Stomach (tissue), 9 donors: ENCODE measurements around the gene ZNF280D. TPM values are rescaled to one million over a fixed set of nuclear protein-coding genes. Genes with fewer than 3 reads are reported as not detected.

Source experiments
- DNase-seq, 2 donors: peaks; one replicate each; pipeline versions ENCODE4 v3.0.0 to v3.0.0-alpha.2; 2013 to 2019
- H3K27ac ChIP-seq, 5 donors: fragments of 200-600 bp in 4 of 5; sonication (generic) in 4 of 5; one replicate each; pipeline ENCODE4 v1.5.1; 2013 to 2019; ENCODE audit warnings: mild to moderate bottlenecking in 1 of 5, moderate library complexity in 1 of 5
- H3K27me3 ChIP-seq, 3 donors: fragments of 200-600 bp; sonication (generic); one replicate each; pipeline ENCODE4 v1.5.1; 2017 to 2019; ENCODE audit warnings: mixed run types in 1 of 3
- H3K36me3 ChIP-seq, 4 donors: fragments of 200-600 bp; sonication (generic); 1 replicate in 3 of 4; 2 replicates in 1 of 4; pipeline ENCODE4 v1.5.1; 2016 to 2019
- H3K4me1 ChIP-seq, 4 donors: fragments of 200-600 bp; sonication (generic); one replicate each; pipeline ENCODE4 v1.5.1; 2016 to 2019
- H3K4me3 ChIP-seq, 4 donors: fragments of 200-600 bp; sonication (generic) in 3 of 4; one replicate each; pipeline ENCODE4 v1.5.1; 2016 to 2019; ENCODE audit warnings: mild to moderate bottlenecking in 1 of 4
- H3K9me3 ChIP-seq, 4 donors: fragments of 200-600 bp; sonication (generic); one replicate each; pipeline ENCODE4 v1.5.1; 2016 to 2019
- EP300 ChIP-seq: sonication (generic); formaldehyde crosslinking; IDR thresholded peaks from one replicate; pipeline ENCODE4 v1.6.1; 2017; ENCODE audit warnings: antibody characterized with exemption
- POLR2A ChIP-seq, 4 donors: fragments of 450-650 bp; IDR thresholded peaks; one replicate each; pipeline ENCODE4 v1.6.1; 2016; ENCODE audit warnings: antibody characterized with exemption in 4 of 4, control low read depth in 2 of 4, mild to moderate bottlenecking in 1 of 4, moderate library complexity in 1 of 4
- POLR2AphosphoS5 ChIP-seq, 3 donors: sonication (generic); formaldehyde crosslinking; IDR thresholded peaks; one replicate each; pipeline ENCODE4 v1.6.1; 2016; ENCODE audit warnings: antibody characterized with exemption in 3 of 3
- WGBS, 5 donors: extraction: QIAGEN DNeasy Blood & Tissue Kit in 3 of 5; methylation state at CpG; one replicate each; pipeline versions ENCODE4 v1.1.5 to v1.1.7; 2013 to 2018; 5-methylcytosine and 5-hydroxymethylcytosine counted together
- intact Hi-C: fragments of 100-400 bp; cut with DNase I; formaldehyde crosslinking; loops from one replicate; pipeline ENCODE4 v1.15.1; 2023; ENCODE audit warnings: low total_unique reads
- polyA plus RNA-seq, 3 donors: library from polyadenylated mRNA; stranded (reverse); fragments of 200-250 nt; gene quantifications; one replicate each; pipeline ENCODE4 v1.2.3, GENCODE V29; 2013
- total RNA-seq, 5 donors: library from RNA; depleted of rRNA; stranded (reverse); fragments of >200 nt; gene quantifications; one replicate each; pipeline versions ENCODE4 v1.1.0 to v1.2.3, GENCODE V29; 2014 to 2016
- TF ChIP-seq, protein P1 (sequence below), 7 experiments: fragments of 450-650 bp in 4 of 7; fragments of 200-600 bp in 3 of 7; sonication (generic) in 3 of 7; IDR thresholded peaks; one replicate each; pipeline ENCODE4 v1.5.1; 2016 to 2019; ENCODE audit warnings: antibody characterized with exemption in 7 of 7, control low read depth in 2 of 7, mild to moderate bottlenecking in 1 of 7
- donor health status: healthy with polysubstance abuse.
- donor health status: Bipolar disorder and iron deficiency.
- donor health status: healthy.

ZNF280D gene
- total and polyA plus RNA-seq, 8 donors = 7.6 to 142 (median 33.3) TPM

DNA sequence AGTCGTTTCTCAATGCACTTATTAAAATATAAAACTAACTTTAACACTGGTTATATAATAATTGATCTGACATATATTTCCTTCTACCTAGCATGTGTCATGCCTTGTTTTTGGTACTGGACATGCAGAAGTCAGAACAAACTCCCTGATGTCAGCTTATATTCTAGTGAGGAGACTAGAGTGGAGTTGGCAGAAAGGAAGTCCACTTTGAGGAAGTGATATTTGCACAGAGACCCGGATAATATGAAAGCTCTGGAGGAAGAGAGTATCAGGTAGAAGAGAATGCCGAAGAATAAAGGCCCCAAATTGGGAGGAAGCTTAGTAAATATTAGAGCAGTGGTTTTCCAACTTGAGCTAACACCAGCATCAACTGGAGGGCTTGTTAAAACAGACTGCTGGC is 24.6 kb upstream of the ZNF280D start:
- Histone ChIP-seq H3K27me3 (no peaks in the 10 kb centered on the region), H3K4me3 (no peak overlapping the region), H3K36me3 (no peaks in the 10 kb centered on the region), H3K4me1 (peaks cover 0 to 42% (median 18%) of the 10 kb centered on the region in 4 donors), H3K9me3 (no peaks in the 10 kb centered on the region), H3K27ac (no peak overlapping the region)
- WGBS, 5 donors = 64 to 83% (median 73%) methylated on average over 3 of the region's 3 CpGs
- intact Hi-C loops = no loop called here
- TF ChIP-seq POLR2AphosphoS5 (IDR thresholded peaks at IDR 0.05) (no peak), POLR2A (IDR thresholded peaks at IDR 0.05) (no peak), EP300 (no peak)
- TF ChIP-seq, protein P1, sequence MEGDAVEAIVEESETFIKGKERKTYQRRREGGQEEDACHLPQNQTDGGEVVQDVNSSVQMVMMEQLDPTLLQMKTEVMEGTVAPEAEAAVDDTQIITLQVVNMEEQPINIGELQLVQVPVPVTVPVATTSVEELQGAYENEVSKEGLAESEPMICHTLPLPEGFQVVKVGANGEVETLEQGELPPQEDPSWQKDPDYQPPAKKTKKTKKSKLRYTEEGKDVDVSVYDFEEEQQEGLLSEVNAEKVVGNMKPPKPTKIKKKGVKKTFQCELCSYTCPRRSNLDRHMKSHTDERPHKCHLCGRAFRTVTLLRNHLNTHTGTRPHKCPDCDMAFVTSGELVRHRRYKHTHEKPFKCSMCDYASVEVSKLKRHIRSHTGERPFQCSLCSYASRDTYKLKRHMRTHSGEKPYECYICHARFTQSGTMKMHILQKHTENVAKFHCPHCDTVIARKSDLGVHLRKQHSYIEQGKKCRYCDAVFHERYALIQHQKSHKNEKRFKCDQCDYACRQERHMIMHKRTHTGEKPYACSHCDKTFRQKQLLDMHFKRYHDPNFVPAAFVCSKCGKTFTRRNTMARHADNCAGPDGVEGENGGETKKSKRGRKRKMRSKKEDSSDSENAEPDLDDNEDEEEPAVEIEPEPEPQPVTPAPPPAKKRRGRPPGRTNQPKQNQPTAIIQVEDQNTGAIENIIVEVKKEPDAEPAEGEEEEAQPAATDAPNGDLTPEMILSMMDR (IDR thresholded peaks at IDR 0.05) = no peak
- DNase-seq = no peak

GRCh38 chr15:56754772-56755370 is 21.6 kb upstream of the ZNF280D start:
- Histone ChIP-seq H3K27ac (no peak overlapping the region), H3K9me3 (no peaks in the 10 kb centered on the region), H3K4me1 (peaks cover 0 to 21% (median 5%) of the 10 kb centered on the region in 4 donors), H3K36me3 (no peaks in the 10 kb centered on the region), H3K27me3 (no peaks in the 10 kb centered on the region), H3K4me3 (no peak overlapping the region)
- intact Hi-C loops = no loop called here
- no peak for DNase-seq
- WGBS, 5 donors = 70 to 90% (median 87%) methylated on average over 2 of the region's 2 CpGs
- TF ChIP-seq, protein P1 (IDR thresholded peaks at IDR 0.05) = no peak
- TF ChIP-seq EP300 = no peak
- TF ChIP-seq POLR2A (IDR thresholded peaks at IDR 0.05) = no peak
- TF ChIP-seq POLR2AphosphoS5 (IDR thresholded peaks at IDR 0.05) = no peak

DNA sequence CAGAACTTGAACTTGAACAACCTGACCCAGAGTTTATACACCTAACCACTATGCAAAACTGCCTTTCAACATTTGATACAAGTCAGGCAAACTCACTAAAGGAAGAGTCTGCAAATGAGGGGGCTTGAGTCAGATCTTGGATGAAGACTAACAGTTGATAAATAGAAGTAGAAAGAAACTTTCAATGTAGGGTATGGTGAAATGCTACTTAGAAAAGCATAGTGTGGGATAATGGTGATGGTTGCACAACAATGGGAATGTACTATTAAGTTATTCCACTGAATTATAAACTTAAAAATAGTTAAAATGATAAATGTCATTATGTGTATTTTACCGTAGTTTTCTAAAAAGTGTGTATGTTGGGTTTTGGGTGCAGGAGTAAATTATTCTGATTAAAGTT is 19.7 kb upstream of the ZNF280D start:
- Histone ChIP-seq H3K9me3 (no peaks in the 10 kb centered on the region), H3K27me3 (no peaks in the 10 kb centered on the region), H3K27ac (no peak overlapping the region), H3K4me3 (no peak overlapping the region), H3K36me3 (no peaks in the 10 kb centered on the region), H3K4me1 (peaks cover 0 to 2% (median 0%) of the 10 kb centered on the region in 4 donors)
- 93 to 98% (median 97%) methylated on average over 1 of the region's 1 CpG for WGBS, 5 donors
- TF ChIP-seq, protein P1 (IDR thresholded peaks at IDR 0.05) = no peak
- TF ChIP-seq POLR2A (IDR thresholded peaks at IDR 0.05) = no peak
- TF ChIP-seq EP300 = no peak
- TF ChIP-seq POLR2AphosphoS5 (IDR thresholded peaks at IDR 0.05) = no peak
- intact Hi-C loops = no loop called here
- DNase-seq = no peak

DNA sequence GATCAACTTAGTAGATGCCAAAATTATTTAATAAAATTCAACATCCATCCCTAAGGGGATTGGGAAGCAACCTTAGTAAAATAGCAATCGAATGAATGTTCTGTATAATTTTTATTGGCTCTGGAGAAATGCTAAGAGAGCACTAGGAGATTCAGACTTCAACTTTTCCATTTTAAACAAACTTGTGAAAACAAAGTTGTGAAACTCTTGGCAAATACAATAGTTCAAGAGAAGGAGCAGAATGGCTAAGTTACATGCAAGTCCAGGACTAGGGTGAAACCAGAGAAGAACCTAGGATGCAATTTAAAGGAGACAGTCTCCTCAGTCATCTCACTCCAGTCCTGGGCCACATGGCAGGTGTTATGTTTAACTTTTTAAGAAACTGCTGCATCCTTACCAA is 16.7 kb upstream of the ZNF280D start:
- Histone ChIP-seq H3K27ac (no peak overlapping the region), H3K27me3 (no peaks in the 10 kb centered on the region), H3K36me3 (no peaks in the 10 kb centered on the region), H3K4me1 (no peaks in the 10 kb centered on the region), H3K4me3 (no peak overlapping the region), H3K9me3 (no peaks in the 10 kb centered on the region)
- WGBS, 5 donors = 67 to 88% (median 83%) methylated on average over 1 of the region's 1 CpG
- intact Hi-C loops = no loop called here
- no peak for DNase-seq
- TF ChIP-seq, protein P1 (IDR thresholded peaks at IDR 0.05) = no peak
- TF ChIP-seq POLR2AphosphoS5 (IDR thresholded peaks at IDR 0.05) = no peak
- TF ChIP-seq EP300 = no peak
- TF ChIP-seq POLR2A (IDR thresholded peaks at IDR 0.05) = no peak
